Measurements from ENCODE around the gene SPATA31C1. TPM values are rescaled to one million over a fixed set of nuclear protein-coding genes. Genes with fewer than 3 reads are reported as not detected.
"Not testable (repeated sequence)": the region's sequence is repeated elsewhere in the genome, so short reads cannot be mapped to it uniquely, and the experiment has no call there.

The SPATA31C1 gene
- total and polyA plus RNA-seq, 2 of the 8 experiments (the other 6 are each of a cell fraction or from before 2014, with no cell fraction given) = 0.15 TPM; not detected in 1

- FAIRE-seq; H4K8ac ChIP-seq (ENCODE audit: extremely low read depth, insufficient read depth, low read length); H3K79me1 ChIP-seq (ENCODE audit: low read depth, low read length); H3K9ac ChIP-seq (replicated peaks in 1 of 4; ENCODE audit: extremely low read depth in 1 of 4, low read depth in 3 of 4, low read length in 3 of 4); H3K4me1 ChIP-seq (replicated peaks in 1 of 4; ENCODE audit: control insufficient read depth in 3 of 4, insufficient read depth in 4 of 4, low read length in 3 of 4); H3K79me2 ChIP-seq (ENCODE audit: control insufficient read depth in 1 of 2, insufficient read depth in 2 of 2, low read length in 2 of 2); H3K4ac ChIP-seq (replicated peaks; ENCODE audit: insufficient read length, low read depth, low read length); H3K4me2 ChIP-seq (ENCODE audit: insufficient read depth in 1 of 2, low read depth in 2 of 2, low read length in 2 of 2); H2AFZ ChIP-seq (ENCODE audit: low read length); H4K5ac ChIP-seq (ENCODE audit: insufficient read length, low read depth, low read length); DNase-seq (ENCODE audit: low read depth in 1 of 2, low spot score in 2 of 2); POLR2A ChIA-PET (ENCODE audit: partially characterized antibody); H3K23ac ChIP-seq (ENCODE audit: insufficient read length); H3K14ac ChIP-seq (ENCODE audit: insufficient read length); H3K9me3 ChIP-seq (ENCODE audit: insufficient read depth in 2 of 2, low read depth in 1 of 2, low read length in 1 of 2); H3K23me2 ChIP-seq (ENCODE audit: low read depth, low read length); H2BK15ac ChIP-seq (ENCODE audit: low read length); H2BK120ac ChIP-seq (replicated peaks; ENCODE audit: low read depth, low read length); H2BK5ac ChIP-seq (ENCODE audit: low read depth, low read length); H3K56ac ChIP-seq (replicated peaks; ENCODE audit: insufficient read length, low read depth, low read length); H2BK12ac ChIP-seq (ENCODE audit: low read depth, low read length); CTCF ChIA-PET (ENCODE audit: partially characterized antibody); H4K20me1 ChIP-seq (replicated peaks in 1 of 2; ENCODE audit: control insufficient read depth in 1 of 2, insufficient read depth in 2 of 2, low read length in 2 of 2); H3K4me3 ChIP-seq (ENCODE audit: extremely low read depth in 1 of 4, insufficient read depth in 2 of 4, low read depth in 3 of 4, low read length in 4 of 4); H3K18ac ChIP-seq (ENCODE audit: extremely low read depth, low read length); H3K27me3 ChIP-seq (replicated peaks in 1 of 4; ENCODE audit: control insufficient read depth in 3 of 4, extremely low read depth in 1 of 4, insufficient read depth in 3 of 4, low read length in 3 of 4); H4K91ac ChIP-seq (replicated peaks; ENCODE audit: insufficient read length, low read length); H3K36me3 ChIP-seq (ENCODE audit: control insufficient read depth in 2 of 4, insufficient read depth in 4 of 4, low read length in 3 of 4); H3K27ac ChIP-seq (ENCODE audit: low read depth, low read length); H2BK20ac ChIP-seq (ENCODE audit: low read length); H2AK5ac ChIP-seq (ENCODE audit: low read depth, low read length): not testable (repeated sequence)
Measured at GRCh38 chr9:87929152-87929551, 11.4 kb downstream of the SPATA31C1 start.

DNA sequence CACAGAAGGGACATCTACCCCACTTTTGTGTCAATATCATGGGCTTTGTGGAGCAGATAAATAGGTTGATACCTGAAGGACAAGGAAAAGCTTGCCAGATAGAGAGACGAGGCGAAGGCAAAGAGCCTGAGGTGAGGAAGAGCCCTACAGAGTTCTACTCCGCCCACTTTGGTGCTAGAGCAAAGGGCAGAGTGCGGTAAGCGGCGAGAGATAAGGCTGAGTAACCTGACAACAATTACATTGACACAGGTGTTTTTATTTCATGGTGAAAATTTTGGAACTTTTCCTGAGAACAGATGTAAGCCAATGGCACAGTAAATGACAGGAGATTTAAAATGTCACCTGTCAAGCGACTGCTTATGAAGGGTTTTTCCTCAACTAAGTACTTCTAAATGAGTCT lies 16.7 kb downstream of the SPATA31C1 start:
- H2BK15ac ChIP-seq (ENCODE audit: low read length); H4K91ac ChIP-seq (replicated peaks; ENCODE audit: insufficient read length, low read length); H2AFZ ChIP-seq (ENCODE audit: low read length); H2BK120ac ChIP-seq (replicated peaks; ENCODE audit: low read depth, low read length); H3K4me2 ChIP-seq (ENCODE audit: insufficient read depth in 1 of 2, low read depth in 2 of 2, low read length in 2 of 2); H4K20me1 ChIP-seq (replicated peaks in 1 of 2; ENCODE audit: control insufficient read depth in 1 of 2, insufficient read depth in 2 of 2, low read length in 2 of 2); H4K5ac ChIP-seq (ENCODE audit: insufficient read length, low read depth, low read length); CTCF ChIA-PET (ENCODE audit: partially characterized antibody); H4K8ac ChIP-seq (ENCODE audit: extremely low read depth, insufficient read depth, low read length); H3K4me1 ChIP-seq (replicated peaks in 1 of 4; ENCODE audit: control insufficient read depth in 3 of 4, insufficient read depth in 4 of 4, low read length in 3 of 4); DNase-seq (ENCODE audit: low read depth in 1 of 2, low spot score in 2 of 2); H3K36me3 ChIP-seq (ENCODE audit: control insufficient read depth in 2 of 4, insufficient read depth in 4 of 4, low read length in 3 of 4); H3K9me3 ChIP-seq (ENCODE audit: insufficient read depth in 2 of 2, low read depth in 1 of 2, low read length in 1 of 2); H2AK5ac ChIP-seq (ENCODE audit: low read depth, low read length); H3K18ac ChIP-seq (ENCODE audit: extremely low read depth, low read length); H3K79me2 ChIP-seq (ENCODE audit: control insufficient read depth in 1 of 2, insufficient read depth in 2 of 2, low read length in 2 of 2); H3K4ac ChIP-seq (replicated peaks; ENCODE audit: insufficient read length, low read depth, low read length); H3K23ac ChIP-seq (ENCODE audit: insufficient read length); H2BK5ac ChIP-seq (ENCODE audit: low read depth, low read length); H2BK20ac ChIP-seq (ENCODE audit: low read length); FAIRE-seq; H3K9ac ChIP-seq (replicated peaks in 1 of 4; ENCODE audit: extremely low read depth in 1 of 4, low read depth in 3 of 4, low read length in 3 of 4); H3K14ac ChIP-seq (ENCODE audit: insufficient read length); H3K23me2 ChIP-seq (ENCODE audit: low read depth, low read length); H3K79me1 ChIP-seq (ENCODE audit: low read depth, low read length); H3K4me3 ChIP-seq (ENCODE audit: extremely low read depth in 1 of 4, insufficient read depth in 2 of 4, low read depth in 3 of 4, low read length in 4 of 4); H3K27me3 ChIP-seq (replicated peaks in 1 of 4; ENCODE audit: control insufficient read depth in 3 of 4, extremely low read depth in 1 of 4, insufficient read depth in 3 of 4, low read length in 3 of 4); H3K56ac ChIP-seq (replicated peaks; ENCODE audit: insufficient read length, low read depth, low read length); H2BK12ac ChIP-seq (ENCODE audit: low read depth, low read length); POLR2A ChIA-PET (ENCODE audit: partially characterized antibody); H3K27ac ChIP-seq (ENCODE audit: low read depth, low read length): not testable (repeated sequence)
- WGBS, 2 experiments (ENCODE audit: extremely low coverage in 1 of 2, insufficient coverage in 1 of 2, insufficient read length in 1 of 2, insufficient replicate concordance in 2 of 2, low coverage in 1 of 2, low lambda C conversion rate in 2 of 2, missing lambda C conversion rate in 1 of 2) = 100% methylated on average over 1 of the region's 7 CpGs; no CpG with 5 or more reads in 1 of the 2 experiments
